Spleen (tissue), 11 donors: ENCODE results near the gene KIFC1. TPM values are rescaled to one million over a fixed set of nuclear protein-coding genes. Genes with fewer than 3 reads are reported as not detected.
A peak's percentile ranks its signal among the peaks of the same experiment; 100 is the strongest.

ENCODE experiments used
- DNase-seq: peaks from one replicate; pipeline ENCODE4 v3.0.0-alpha.2; 2020
- H3K27ac ChIP-seq, 8 donors: fragments of 200-600 bp; sonication (generic) in 7 of 8; 1 replicate in 4 of 8; 2 replicates in 4 of 8; pipeline versions ENCODE4 v1.5.0 to v1.8.0; 2016 to 2021; ENCODE audit warnings: inconsistent platforms in 4 of 8, mild to moderate bottlenecking in 4 of 8, moderate library complexity in 1 of 8
- H3K27me3 ChIP-seq, 7 donors: fragments of 200-600 bp; sonication (generic) in 6 of 7; replicated peaks in 1 of 7; 1 replicate in 4 of 7; 2 replicates in 3 of 7; pipeline versions ENCODE4 v1.5.0 to v1.8.0; 2016 to 2021; ENCODE audit warnings: inconsistent platforms in 3 of 7, mild to moderate bottlenecking in 1 of 7
- H3K36me3 ChIP-seq, 6 donors: fragments of 200-600 bp; sonication (generic) in 5 of 6; 1 replicate in 4 of 6; 2 replicates in 2 of 6; pipeline versions ENCODE4 v1.5.0 to v1.8.0; 2016 to 2021; ENCODE audit warnings: inconsistent platforms in 2 of 6
- H3K4me1 ChIP-seq, 6 donors: fragments of 200-600 bp; sonication (generic) in 5 of 6; 1 replicate in 3 of 6; 2 replicates in 3 of 6; pipeline versions ENCODE4 v1.5.0 to v1.8.0; 2016 to 2021; ENCODE audit warnings: inconsistent platforms in 3 of 6
- H3K4me3 ChIP-seq, 8 donors: fragments of 200-600 bp; sonication (generic) in 7 of 8; 1 replicate in 4 of 8; 2 replicates in 4 of 8; pipeline versions ENCODE4 v1.5.0 to v1.8.0; 2016 to 2021; ENCODE audit warnings: inconsistent platforms in 4 of 8, mild to moderate bottlenecking in 4 of 8, moderate library complexity in 2 of 8
- H3K9me3 ChIP-seq, 8 donors: fragments of 200-600 bp; sonication (generic) in 7 of 8; 1 replicate in 4 of 8; 2 replicates in 4 of 8; pipeline versions ENCODE4 v1.5.0 to v1.8.0; 2016 to 2021; ENCODE audit warnings: inconsistent platforms in 4 of 8
- CTCF ChIP-seq, 11 experiments: fragments of 200-600 bp in 7 of 11; fragments of 450-650 bp in 4 of 11; sonication (generic) in 4 of 11; IDR thresholded peaks in 8 of 11; conservative IDR thresholded peaks in 3 of 11; 1 replicate in 7 of 11; 2 replicates in 4 of 11; pipeline versions ENCODE4 v1.4.0 to v1.8.0; 2016 to 2021; ENCODE audit warnings: antibody characterized with exemption in 11 of 11, inconsistent platforms in 4 of 11, mild to moderate bottlenecking in 1 of 11
- POLR2A ChIP-seq, 3 donors: fragments of 450-650 bp; IDR thresholded peaks; one replicate each; pipeline ENCODE4 v1.5.1; 2017; ENCODE audit warnings: antibody characterized with exemption in 3 of 3, mild to moderate bottlenecking in 1 of 3
- POLR2AphosphoS5 ChIP-seq, 3 donors: sonication (generic); formaldehyde crosslinking; IDR thresholded peaks; one replicate each; pipeline ENCODE4 v1.5.1; 2017; ENCODE audit warnings: antibody characterized with exemption in 3 of 3
- WGBS, 5 donors: extraction: QIAGEN DNeasy Blood & Tissue Kit in 3 of 5; methylation state at CpG; one replicate each; pipeline versions ENCODE4 v1.1.5 to v1.1.7; 2013 to 2018; 5-methylcytosine and 5-hydroxymethylcytosine counted together
- intact Hi-C: fragments of 100-400 bp; cut with DNase I; formaldehyde crosslinking; loops from one replicate; pipeline ENCODE4 v1.15.0; 2023; ENCODE audit warnings: low total_unique reads
- polyA plus RNA-seq, 3 donors: library from polyadenylated mRNA; stranded (reverse); fragments of 200-250 nt; gene quantifications; one replicate each; pipeline ENCODE4 v1.2.1, GENCODE V29; 2013
- total RNA-seq, 7 donors: library from RNA; depleted of rRNA in 3 of 7; stranded (reverse); fragments of >200 nt in 3 of 7; fragmentation: NEBNext Ultra II Directional in 4 of 7; extraction: Animal tissue kit (Norgen Biotek cat#: 25700) in 4 of 7; gene quantifications; one replicate each; pipeline versions ENCODE4 v1.1.0 to v1.2.1, GENCODE V29; 2016 to 2021
- donor health status: healthy with polysubstance abuse.
- donor health status: DM: no; HTN: no; CAD: no; lungs with moderate emphysema.
- donor health status: DM: no; HTN: no; CAD: no.
- donor health status: Bipolar disorder and iron deficiency.
- donor health status: healthy.
- donor health status: DM: no; HTN: no; CAD: no.
- donor health status: DM: yes; HTN: yes; CAD: no.

Gene KIFC1
- total and polyA plus RNA-seq, 10 donors: 1.2 to 11.3 (median 5.4) TPM

DNA sequence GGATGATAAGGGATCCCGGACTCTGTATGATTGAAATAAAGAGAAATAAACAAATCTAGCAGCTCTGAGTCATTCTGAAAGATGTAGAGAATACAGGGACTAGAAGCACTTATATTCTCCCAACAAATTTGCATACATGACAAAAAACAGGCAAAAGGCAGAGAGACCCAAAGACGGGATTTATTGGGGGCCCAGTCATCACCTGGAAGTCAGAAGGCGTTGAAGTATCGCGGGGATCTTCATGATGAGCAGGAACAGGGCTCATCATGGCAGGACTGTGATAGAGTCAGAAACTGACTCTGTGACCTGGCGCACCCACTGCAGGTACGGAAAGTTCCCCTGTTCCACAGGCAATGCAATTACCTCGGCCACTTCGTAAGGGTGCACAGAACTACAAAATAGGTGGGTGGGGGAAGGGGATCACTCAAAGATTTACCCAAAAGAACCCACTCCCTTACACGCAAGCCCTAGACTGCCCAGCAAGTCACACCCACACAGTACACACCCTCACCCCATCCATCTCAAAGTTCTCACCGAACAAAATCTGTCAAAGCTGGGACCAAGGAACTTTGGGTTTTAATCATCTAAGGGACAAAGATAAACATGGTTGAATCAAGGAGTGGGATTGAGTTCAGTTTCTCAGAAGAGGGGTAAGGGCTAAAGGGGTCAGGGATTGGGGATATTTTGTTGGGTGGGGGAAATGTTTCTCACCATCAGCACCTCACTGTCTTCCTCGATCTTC lies 24.9 kb downstream of the KIFC1 start:
- peak in 1 of 3 donors; percentile 47 for TF ChIP-seq POLR2AphosphoS5 (IDR thresholded peaks at IDR 0.05)
- TF ChIP-seq POLR2A (IDR thresholded peaks at IDR 0.05): no peak
- TF ChIP-seq CTCF (IDR thresholded peaks at IDR 0.05 in 8 of 11, conservative IDR thresholded peaks at IDR 0.05 in 3 of 11): no peak
- H3K27ac ChIP-seq: peak overlapping the region; percentile 88 to 99 (median 96)
- peaks cover 0 to 6% (median 0%) of the 10 kb centered on the region in 7 donors for H3K27me3 ChIP-seq
- H3K9me3 ChIP-seq: no peaks in the 10 kb centered on the region
- intact Hi-C loops: no loop called here
- DNase-seq: peak; percentile 54
- H3K36me3 ChIP-seq: peaks cover 2 to 47% (median 43%) of the 10 kb centered on the region in 6 donors
- WGBS, 5 donors: 48 to 60% (median 58%) methylated on average over 12 of the region's 12 CpGs
- peaks cover 47 to 79% (median 75%) of the 10 kb centered on the region in 6 donors for H3K4me1 ChIP-seq
- peak overlapping the region in 7 of 8 donors; percentile 62 to 80 (median 71) for H3K4me3 ChIP-seq

- TF ChIP-seq POLR2AphosphoS5 (IDR thresholded peaks at IDR 0.05) (no peak), POLR2A (IDR thresholded peaks at IDR 0.05) (no peak), CTCF (IDR thresholded peaks at IDR 0.05 in 8 of 11, conservative IDR thresholded peaks at IDR 0.05 in 3 of 11) (no peak)
- Histone ChIP-seq H3K36me3 (peaks cover 2 to 44% (median 40%) of the 10 kb centered on the region in 6 donors), H3K4me3 (peak overlapping the region; percentile 62 to 80 (median 73)), H3K27ac (peak overlapping the region; percentile 88 to 99 (median 96)), H3K9me3 (no peaks in the 10 kb centered on the region), H3K4me1 (peaks cover 43 to 72% (median 67%) of the 10 kb centered on the region in 6 donors), H3K27me3 (peaks cover 0 to 6% (median 0%) of the 10 kb centered on the region in 7 donors)
- intact Hi-C loops: no loop called here
- peak; percentile 87 for DNase-seq
- 3 to 5% (median 3%) methylated on average over 12 to 25 of the region's 25 CpGs for WGBS, 5 donors
These were observed 25.7 kb downstream of the KIFC1 start for GRCh38 chr6:33417128-33417902.

GRCh38 chr6:33417903-33418689 lies 26.5 kb downstream of the KIFC1 start, which contains the start of gene CUTA:
CUTA (minus strand) TSS chr6:33418107; CDS start chr6:33418000, 107 bp downstream.
- peak within 1 kb of the TSS; percentile 62 to 80 (median 73) for H3K4me3 ChIP-seq
- peaks cover 37 to 64% (median 59%) of the 10 kb centered on the region in 6 donors for H3K4me1 ChIP-seq
- peak in 1 of 3 donors; percentile 42 for TF ChIP-seq POLR2A (IDR thresholded peaks at IDR 0.05)
- peak; percentile 10 to 58 (median 37) for TF ChIP-seq CTCF (IDR thresholded peaks at IDR 0.05 in 8 of 11, conservative IDR thresholded peaks at IDR 0.05 in 3 of 11)
- peak; percentile 95 to 97 (median 95) for TF ChIP-seq POLR2AphosphoS5 (IDR thresholded peaks at IDR 0.05)
- peaks cover 0 to 6% (median 0%) of the 10 kb centered on the region in 7 donors for H3K27me3 ChIP-seq
- DNase-seq: peak; percentile 100
- H3K27ac ChIP-seq: peak within 1 kb of the TSS; percentile 91 to 99 (median 96)
- no peaks in the 10 kb centered on the region for H3K9me3 ChIP-seq
- peaks cover under 1 to 36% (median 32%) of the 10 kb centered on the region in 6 donors for H3K36me3 ChIP-seq
- intact Hi-C loops: no loop called here
- 0 to 1% (median 1%) methylated on average over 23 to 51 of the region's 51 CpGs for WGBS, 5 donors
